Body of pancreas (tissue), 4 donors: Measurements from ENCODE around the gene PLPPR1. TPM values are rescaled to one million over a fixed set of nuclear protein-coding genes. Genes with fewer than 3 reads are reported as not detected.

Experiments
- ATAC-seq: fragments of 150-250 bp; one replicate; pipeline ENCODE4 v1.9.1; 2016
- DNase-seq, 4 donors: peaks; one replicate each; pipeline ENCODE4 v3.0.0-alpha.2; 2019
- H3K27ac ChIP-seq, 4 donors: fragments of 200-600 bp; sonication (generic); 1 replicate in 3 of 4; 2 replicates in 1 of 4; pipeline versions ENCODE4 v1.5.1 to v1.6.1; 2016 to 2019; ENCODE audit warnings: mild to moderate bottlenecking in 1 of 4, mixed read lengths in 1 of 4, moderate library complexity in 1 of 4
- H3K27me3 ChIP-seq, 2 donors: fragments of 200-600 bp; sonication (generic); one replicate each; pipeline ENCODE4 v1.6.0; 2016; ENCODE audit warnings: mild to moderate bottlenecking in 1 of 2
- H3K36me3 ChIP-seq, 2 donors: fragments of 200-600 bp; sonication (generic); replicated peaks in 1 of 2; 2 replicates each; pipeline ENCODE4 v1.5.1; 2016; ENCODE audit warnings: low read depth in 2 of 2; ENCODE audit not compliant: insufficient read depth in 1 of 2
- H3K4me1 ChIP-seq: fragments of 200-600 bp; sonication (generic); one replicate; pipeline ENCODE4 v1.6.0; 2016
- H3K4me3 ChIP-seq, 2 donors: fragments of 200-600 bp; sonication (generic); 1 replicate in 1 of 2; 2 replicates in 1 of 2; pipeline ENCODE4 v1.5.1; 2016 to 2019
- H3K9me3 ChIP-seq, 3 donors: fragments of 200-600 bp; sonication (generic); 1 replicate in 2 of 3; 2 replicates in 1 of 3; pipeline ENCODE4 v1.5.1; 2016
- CTCF ChIP-seq, 7 experiments: fragments of 450-650 bp in 4 of 7; fragments of 200-600 bp in 3 of 7; sonication (generic) in 3 of 7; IDR thresholded peaks; one replicate each; pipeline ENCODE4 v1.5.1; 2016 to 2019; ENCODE audit warnings: antibody characterized with exemption in 7 of 7
- POLR2A ChIP-seq, 3 donors: fragments of 450-650 bp; IDR thresholded peaks; one replicate each; pipeline ENCODE4 v1.6.1; 2016; ENCODE audit warnings: antibody characterized with exemption in 3 of 3, mild to moderate bottlenecking in 2 of 3
- WGBS, 2 donors: methylation state at CpG; one replicate each; pipeline ENCODE4 v1.1.5; 2017; 5-methylcytosine and 5-hydroxymethylcytosine counted together
- intact Hi-C: fragments of 100-400 bp; cut with DNase I; formaldehyde crosslinking; loops from one replicate; pipeline ENCODE4 v1.15.1; 2023
- total RNA-seq, 2 donors: library from RNA; depleted of rRNA; stranded (reverse); fragments of >200 nt; gene quantifications; one replicate each; pipeline ENCODE4 v1.1.0, GENCODE V29; 2016

Gene PLPPR1
- total RNA-seq, 2 donors from 2014 or later = 0.26 TPM; not detected in 1

- H3K27ac ChIP-seq = no peak overlapping the region
- H3K27me3 ChIP-seq = no peaks in the 10 kb centered on the region
Observed at GRCh38 chr9:101342595-101342994, 314.1 kb downstream of the PLPPR1 start.

GRCh38 chr9:101350285-101350684 is 321.8 kb downstream of the PLPPR1 start:
- Histone ChIP-seq H3K36me3 (no peaks in the 10 kb centered on the region), H3K27me3 (no peaks in the 10 kb centered on the region), H3K27ac (no peak overlapping the region), H3K4me3 (no peak overlapping the region), H3K4me1 (peaks cover 15% of the 10 kb centered on the region), H3K9me3 (no peaks in the 10 kb centered on the region)
- intact Hi-C loops = no loop called here
- WGBS, 2 donors = 81 to 84% methylated on average over 1 of the region's 1 CpG
- no peak for ATAC-seq
- TF ChIP-seq POLR2A (IDR thresholded peaks at IDR 0.05) = no peak
- no peak for TF ChIP-seq CTCF (IDR thresholded peaks at IDR 0.05)
- DNase-seq = no peak

More at GRCh38 chr9:101342595-101342994, 314.1 kb downstream of the PLPPR1 start:
- intact Hi-C loops = no loop called here
- H3K9me3 ChIP-seq = no peaks in the 10 kb centered on the region
- WGBS, 2 donors = 15 to 18% methylated on average over 1 of the region's 1 CpG
- TF ChIP-seq POLR2A (IDR thresholded peaks at IDR 0.05) = no peak
- no peak for TF ChIP-seq CTCF (IDR thresholded peaks at IDR 0.05)
- no peak overlapping the region for H3K4me3 ChIP-seq
- DNase-seq = no peak
- H3K36me3 ChIP-seq = no peaks in the 10 kb centered on the region
- ATAC-seq = peak; percentile 18
- H3K4me1 ChIP-seq = peaks cover 16% of the 10 kb centered on the region

GRCh38 chr9:101352892-101353463 is 324.5 kb downstream of the PLPPR1 start:
- Histone ChIP-seq H3K36me3 (no peaks in the 10 kb centered on the region), H3K9me3 (no peaks in the 10 kb centered on the region), H3K27ac (no peak overlapping the region), H3K4me1 (peaks cover 16% of the 10 kb centered on the region), H3K27me3 (no peaks in the 10 kb centered on the region), H3K4me3 (no peak overlapping the region)
- DNase-seq = no peak
- intact Hi-C loops = no loop called here
- 75 to 84% methylated on average over 6 of the region's 6 CpGs for WGBS, 2 donors
- ATAC-seq = no peak
- TF ChIP-seq CTCF (IDR thresholded peaks at IDR 0.05) (no peak), POLR2A (IDR thresholded peaks at IDR 0.05) (no peak)

- 90% methylated on average over 2 of the region's 2 CpGs for WGBS, 2 donors
- H3K9me3 ChIP-seq = no peaks in the 10 kb centered on the region
- ATAC-seq = no peak
- H3K27ac ChIP-seq = no peak overlapping the region
- no peaks in the 10 kb centered on the region for H3K27me3 ChIP-seq
- intact Hi-C loops = no loop called here
- H3K36me3 ChIP-seq = no peaks in the 10 kb centered on the region
- no peak for TF ChIP-seq CTCF (IDR thresholded peaks at IDR 0.05)
- TF ChIP-seq POLR2A (IDR thresholded peaks at IDR 0.05) = no peak
- no peak overlapping the region for H3K4me3 ChIP-seq
- H3K4me1 ChIP-seq = peaks cover 16% of the 10 kb centered on the region
- no peak for DNase-seq
Observed at GRCh38 chr9:101353683-101354082, 325.2 kb downstream of the PLPPR1 start.

- H3K9me3 ChIP-seq = no peaks in the 10 kb centered on the region
- intact Hi-C loops = no loop called here
- no peak for TF ChIP-seq POLR2A (IDR thresholded peaks at IDR 0.05)
- no peak for TF ChIP-seq CTCF (IDR thresholded peaks at IDR 0.05)
- H3K36me3 ChIP-seq = no peaks in the 10 kb centered on the region
- peak overlapping the region in 3 of 4 donors; percentile 9 to 42 (median 14) for H3K27ac ChIP-seq
- H3K27me3 ChIP-seq = no peaks in the 10 kb centered on the region
- no peak overlapping the region for H3K4me3 ChIP-seq
- DNase-seq (peak in 2 of 4 donors; percentile 35 to 36), ATAC-seq (peak; percentile 83)
- 75 to 85% methylated on average over 5 of the region's 5 CpGs for WGBS, 2 donors
- peaks cover 16% of the 10 kb centered on the region for H3K4me1 ChIP-seq
Observed at GRCh38 chr9:101354143-101354764, 325.7 kb downstream of the PLPPR1 start.
